Fibroblast of skin of back (primary cell): ENCODE measurements around the gene GABARAP.

ENCODE experiments used
- DNase-seq: peaks from one replicate; pipeline ENCODE4 v3.0.0-alpha.2; 2013

The GABARAP gene

GRCh38 chr17:7221278-7222092, 20.8 kb downstream of the GABARAP start:
- DNase-seq = no peak

- peak; percentile 58 for DNase-seq
Observed at GRCh38 chr17:7220593-7221277, 21.5 kb downstream of the GABARAP start.

- peak; percentile 87 for DNase-seq
Observed at GRCh38 chr17:7219812-7220592, 22.2 kb downstream of the GABARAP start, which contains the start of the genes ACADVL and DLG4. Gene ACADVL, plus strand, starts transcription at chr17:7219938. Its CDS starts 47 bp downstream, at chr17:7219985. Gene DLG4, minus strand, starts transcription at chr17:7219836.

GRCh38 chr17:7219229-7219811, 22.9 kb downstream of the GABARAP start:
- DNase-seq = no peak

- DNase-seq = no peak
Observed at GRCh38 chr17:7218758-7219157, 23.5 kb downstream of the GABARAP start.

- no peak for DNase-seq
Observed at GRCh38 chr17:7218166-7218565, 24.1 kb downstream of the GABARAP start.

GRCh38 chr17:7217113-7217987, 24.9 kb downstream of the GABARAP start:
- peak; percentile 78 for DNase-seq

GRCh38 chr17:7216242-7217112, 25.8 kb downstream of the GABARAP start:
- DNase-seq = no peak

- peak; percentile 54 for DNase-seq
Observed at GRCh38 chr17:7215652-7216180, 26.5 kb downstream of the GABARAP start.

GRCh38 chr17:7215136-7215638, 27.1 kb downstream of the GABARAP start:
- no peak for DNase-seq

GRCh38 chr17:7214300-7215135, 27.7 kb downstream of the GABARAP start:
- DNase-seq = peak; percentile 97

- peak; percentile 77 for DNase-seq
Observed at GRCh38 chr17:7213895-7214299, 28.4 kb downstream of the GABARAP start.

GRCh38 chr17:7211491-7212273, 30.6 kb downstream of the GABARAP start:
- no peak for DNase-seq

- DNase-seq = no peak
Observed at GRCh38 chr17:7208754-7209460, 33.3 kb downstream of the GABARAP start.

- no peak for DNase-seq
Observed at GRCh38 chr17:7208027-7208571, 34.1 kb downstream of the GABARAP start.

GRCh38 chr17:7207120-7208001, 34.9 kb downstream of the GABARAP start:
- no peak for DNase-seq
